GM19043 (cell line): ENCODE measurements around the gene KCP.

Source experiments
- ATAC-seq: cut with Tn5 transposase; IDR thresholded peaks from one replicate; pipeline ENCODE4 v1.9.1; 2021; ENCODE audit warnings: low read depth; ENCODE audit not compliant: unreplicated experiment

The KCP gene

DNA sequence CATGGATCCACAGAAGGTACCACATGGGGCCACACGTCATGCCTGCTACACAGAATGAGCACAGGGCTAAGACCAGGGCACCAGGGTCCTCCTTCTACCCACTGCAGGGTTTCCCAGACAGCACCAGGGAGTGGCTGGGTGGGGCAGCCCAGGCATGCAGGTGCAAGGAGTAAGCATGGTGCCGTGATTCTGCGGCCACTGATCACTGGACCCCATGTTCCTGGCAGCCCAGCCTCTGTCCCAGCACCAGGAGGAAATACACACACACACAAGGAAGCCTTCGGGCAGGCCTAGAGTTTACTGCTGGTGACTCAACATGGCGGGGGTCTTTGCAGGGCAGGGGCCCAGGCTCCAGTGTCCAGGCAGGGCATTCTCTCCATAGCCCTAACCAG is 33.9 kb downstream of the KCP start:
- no peak for ATAC-seq

DNA sequence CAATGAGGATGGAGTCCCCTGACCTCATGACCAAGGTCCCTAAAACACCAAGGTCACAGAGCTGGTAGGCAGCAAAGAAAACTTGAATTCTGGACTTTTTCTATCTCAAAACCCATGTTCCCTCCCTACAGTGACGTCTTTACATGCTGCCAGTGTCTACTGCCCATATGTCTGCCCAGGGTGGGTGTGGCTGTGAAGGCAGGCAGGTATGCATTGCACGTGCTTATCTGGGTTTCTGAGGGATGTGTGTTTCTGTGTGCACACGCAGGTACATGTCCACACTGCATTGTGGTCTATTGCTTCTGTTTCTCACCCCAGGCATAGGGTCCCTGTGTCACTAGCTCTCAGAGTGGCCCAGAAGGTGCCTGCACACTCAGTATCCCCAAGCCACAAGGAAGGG is 34.4 kb downstream of the KCP start:
- no peak for ATAC-seq

DNA sequence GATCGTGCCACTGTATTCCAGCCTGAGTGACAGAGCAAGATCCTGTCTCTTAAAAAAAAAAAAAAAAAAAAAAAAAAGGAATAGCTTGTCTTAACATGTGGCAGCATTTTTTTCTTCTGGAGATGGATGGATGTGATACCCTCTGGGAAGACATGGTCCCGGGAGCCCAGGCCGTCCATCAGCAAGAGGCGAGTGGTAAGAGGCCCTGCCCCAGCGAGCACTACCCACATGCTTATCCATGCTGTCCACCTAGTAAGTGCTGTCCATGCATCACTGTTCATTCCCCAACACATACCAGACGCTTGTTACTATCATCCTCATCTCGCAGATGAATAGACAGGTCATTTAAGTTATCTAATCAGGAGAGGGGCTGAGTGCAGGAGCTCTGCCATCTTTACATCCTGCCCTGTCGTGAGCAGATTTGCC is 35.0 kb downstream of the KCP start:
- no peak for ATAC-seq

GRCh38 chr7:128874140-128875031 is 36.1 kb downstream of the KCP start:
- no peak for ATAC-seq

- ATAC-seq: no peak
These were observed 37.3 kb downstream of the KCP start for GRCh38 chr7:128873234-128873633.

DNA sequence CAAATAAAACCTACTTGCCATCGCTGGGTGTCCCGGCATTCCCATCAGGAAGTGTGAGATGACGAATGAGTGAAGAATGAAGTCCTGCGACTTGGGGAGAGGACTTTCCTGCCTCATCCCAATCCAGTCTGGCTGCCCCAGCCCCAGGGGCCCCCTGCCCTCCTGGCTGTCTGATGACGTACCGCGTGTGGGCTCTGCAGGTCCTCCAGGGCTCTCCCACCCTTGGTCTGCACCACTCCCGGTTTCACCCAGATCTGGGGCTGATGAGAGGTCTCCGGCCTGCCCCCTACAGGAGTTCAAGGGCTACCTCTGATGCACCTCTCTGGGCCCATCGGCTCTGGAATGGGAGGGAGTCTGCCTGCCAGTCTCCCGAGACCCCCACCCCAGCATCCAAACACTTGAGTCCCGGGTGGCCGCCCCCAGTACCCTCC is 38.1 kb downstream of the KCP start:
- ATAC-seq: no peak

DNA sequence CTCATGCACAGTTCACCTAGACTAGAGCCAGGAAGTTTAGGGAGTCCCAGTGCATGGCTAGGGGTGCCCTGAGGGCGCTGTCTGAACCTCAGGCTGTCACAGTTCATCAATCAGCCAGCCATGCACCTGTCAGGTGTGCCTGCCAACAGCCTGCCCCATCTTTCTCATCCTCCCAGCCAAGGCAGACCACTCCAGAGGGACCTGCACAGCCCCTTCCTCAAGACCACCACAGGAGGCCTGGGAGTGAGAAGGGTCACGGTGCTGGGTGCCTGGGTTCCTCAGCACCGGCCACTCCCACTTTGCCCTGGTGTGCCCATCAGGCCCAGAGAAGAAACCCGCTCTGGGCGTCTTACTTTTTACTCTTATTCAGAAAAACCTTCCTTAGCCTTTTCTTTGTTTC is 39.5 kb downstream of the KCP start:
- ATAC-seq: no peak

GRCh38 chr7:128869944-128870285 is 40.6 kb downstream of the KCP start:
- no peak for ATAC-seq

- peak; percentile 61 for ATAC-seq
These were observed 41.2 kb downstream of the KCP start for GRCh38 chr7:128869138-128869943.

DNA sequence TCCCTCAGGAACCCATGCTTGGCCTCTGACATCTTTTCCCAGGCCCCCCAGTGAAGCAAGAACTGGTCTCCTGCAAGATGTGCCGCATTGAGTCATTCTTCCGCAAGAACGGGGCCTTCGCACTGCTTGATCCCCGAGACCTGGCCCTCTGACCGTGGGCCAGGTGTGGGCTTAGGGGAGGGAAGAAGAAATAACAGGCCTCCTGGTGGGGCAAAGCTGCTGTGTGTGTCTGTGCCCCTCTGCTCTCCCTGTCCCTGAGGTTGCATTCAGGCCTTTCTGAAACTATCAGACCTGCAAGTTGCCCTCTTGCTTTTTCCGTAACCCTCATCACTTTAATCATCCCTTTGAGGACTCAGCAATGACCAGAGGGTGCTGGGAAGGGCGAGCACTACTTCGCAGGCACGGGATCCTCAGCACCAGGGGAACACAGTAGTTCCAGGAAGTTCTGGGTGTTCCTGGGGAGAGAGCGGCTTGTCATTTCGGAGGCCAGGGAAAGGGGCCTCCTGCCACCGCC is 41.8 kb downstream of the KCP start:
- no peak for ATAC-seq

DNA sequence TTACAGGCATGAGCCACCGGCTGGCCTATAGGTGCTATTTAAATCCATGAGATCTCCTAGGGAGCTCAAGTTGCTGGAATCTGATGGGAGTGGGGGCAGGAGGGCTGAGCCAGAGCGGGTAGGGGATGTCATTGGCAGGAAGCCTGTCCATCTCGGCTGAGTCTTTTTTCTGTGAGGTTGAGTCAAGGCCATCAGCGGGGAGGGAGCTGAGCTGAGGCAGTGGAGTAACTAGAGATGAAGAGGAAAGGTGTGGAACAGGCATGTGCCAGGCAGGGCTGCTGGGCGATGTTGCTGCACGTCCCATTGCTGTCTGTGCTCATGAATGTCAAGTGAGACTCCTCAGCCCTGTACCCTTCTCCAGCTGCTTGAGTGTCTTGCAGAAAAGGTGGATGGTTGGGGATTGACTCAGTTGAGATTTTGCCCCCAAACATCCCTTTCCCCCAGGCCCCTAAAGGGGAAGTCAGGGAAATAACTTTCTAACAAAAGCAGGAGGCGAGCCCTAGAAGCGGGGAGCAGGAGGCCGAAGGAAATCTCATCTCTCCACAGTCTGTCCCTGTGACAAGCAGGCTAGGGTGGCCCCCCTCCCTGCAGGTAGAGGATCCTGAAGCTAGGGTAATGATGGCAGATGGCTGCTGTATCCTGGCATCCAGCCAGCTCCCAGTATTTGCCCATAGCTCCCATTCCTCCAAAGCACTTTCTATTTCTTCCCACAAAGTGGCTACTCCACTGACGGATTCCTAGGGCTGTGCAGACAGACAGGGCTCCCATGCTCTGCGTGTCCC is 42.5 kb downstream of the KCP start:
- ATAC-seq: no peak

GRCh38 chr7:128867241-128867640 is 43.3 kb downstream of the KCP start:
- no peak for ATAC-seq

- no peak for ATAC-seq
These were observed 44.3 kb downstream of the KCP start for GRCh38 chr7:128865996-128866877.

DNA sequence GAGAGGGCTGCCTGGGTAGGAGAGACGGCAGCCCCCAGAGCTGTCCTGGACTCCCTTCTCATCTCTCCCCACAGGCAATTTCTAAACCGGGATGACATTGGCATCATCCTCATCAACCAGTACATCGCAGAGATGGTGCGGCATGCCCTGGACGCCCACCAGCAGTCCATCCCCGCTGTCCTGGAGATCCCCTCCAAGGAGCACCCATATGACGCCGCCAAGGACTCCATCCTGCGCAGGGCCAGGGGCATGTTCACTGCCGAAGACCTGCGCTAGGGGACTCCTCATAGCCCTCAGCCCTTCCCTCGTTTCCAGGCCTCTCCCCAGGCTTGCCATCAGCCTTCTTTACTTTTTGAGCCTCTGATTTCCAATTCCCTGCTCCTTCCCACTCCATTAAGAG is 45.2 kb downstream of the KCP start:
- ATAC-seq: no peak

DNA sequence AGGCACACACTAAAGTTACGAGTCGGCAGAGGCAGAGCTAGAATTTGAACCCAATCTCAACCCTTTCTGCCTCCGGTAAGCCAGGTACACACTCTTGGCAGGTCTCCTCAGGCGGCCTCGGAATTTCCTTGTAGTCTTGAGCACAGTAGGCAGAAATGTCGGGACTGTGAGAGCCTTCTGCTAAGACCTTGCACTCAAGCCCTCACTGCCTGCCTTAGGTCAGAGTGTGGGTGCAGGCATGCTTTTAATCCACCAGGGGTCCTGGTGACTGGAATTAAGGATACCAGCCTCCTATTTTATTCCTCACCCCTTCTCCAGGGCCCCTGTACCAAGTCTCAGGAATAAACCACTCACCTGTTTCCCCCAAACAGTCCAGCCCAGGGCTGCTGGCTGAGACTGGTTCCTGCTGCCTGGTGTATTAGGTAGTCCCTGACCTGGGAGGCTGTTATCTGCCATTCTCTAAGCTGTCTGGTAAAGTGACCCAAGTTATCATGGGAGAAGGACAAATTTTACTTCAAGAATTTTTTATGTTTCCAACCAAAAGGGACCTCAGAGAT is 47.0 kb downstream of the KCP start:
- ATAC-seq: no peak

DNA sequence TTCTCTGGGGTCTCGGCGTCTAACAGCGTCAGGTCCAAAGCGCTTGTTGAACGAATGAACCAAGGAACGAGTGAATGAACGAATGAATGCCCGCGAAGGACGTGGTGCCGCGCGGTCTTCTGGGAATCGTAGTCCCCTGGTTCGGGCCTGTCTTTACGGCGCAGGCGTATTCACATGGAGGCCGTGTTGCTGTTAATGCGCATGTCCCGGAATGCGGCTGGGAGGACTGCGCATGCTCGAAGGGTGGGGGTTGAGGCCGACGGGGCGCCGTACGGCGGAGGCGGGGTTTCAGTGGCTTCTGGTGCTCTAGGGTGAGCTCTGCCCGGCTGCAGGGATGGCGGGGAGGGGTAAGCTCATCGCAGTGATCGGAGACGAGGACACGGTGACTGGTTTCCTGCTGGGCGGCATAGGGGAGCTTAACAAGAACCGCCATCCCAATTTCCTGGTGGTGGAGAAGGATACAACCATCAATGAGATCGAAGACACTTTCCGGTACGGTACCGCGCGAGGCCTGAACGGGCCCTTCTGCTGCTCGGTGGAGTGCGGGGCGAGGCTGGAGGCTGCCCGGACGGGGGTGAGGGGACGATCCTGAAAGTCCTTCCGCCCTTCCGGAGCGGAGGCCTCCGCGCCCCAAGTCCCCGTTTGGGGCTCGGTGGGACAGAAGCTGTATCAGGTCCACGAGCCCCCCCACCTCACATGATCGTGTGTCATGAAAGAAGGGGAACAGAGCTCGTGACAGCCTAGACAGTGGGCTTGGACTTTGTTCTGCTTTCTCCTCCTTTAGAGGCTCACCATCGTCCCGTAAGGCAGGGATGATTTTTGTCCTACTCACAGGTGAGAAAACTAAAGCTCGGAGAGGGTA is 47.7 kb downstream of the KCP start, which contains the start of gene ATP6V1F:
ATP6V1F (plus strand) TSS at position 286 of the 862 bp plus-strand sequence; CDS start at position 335, 49 bp downstream.
- ATAC-seq: peak; percentile 86

DNA sequence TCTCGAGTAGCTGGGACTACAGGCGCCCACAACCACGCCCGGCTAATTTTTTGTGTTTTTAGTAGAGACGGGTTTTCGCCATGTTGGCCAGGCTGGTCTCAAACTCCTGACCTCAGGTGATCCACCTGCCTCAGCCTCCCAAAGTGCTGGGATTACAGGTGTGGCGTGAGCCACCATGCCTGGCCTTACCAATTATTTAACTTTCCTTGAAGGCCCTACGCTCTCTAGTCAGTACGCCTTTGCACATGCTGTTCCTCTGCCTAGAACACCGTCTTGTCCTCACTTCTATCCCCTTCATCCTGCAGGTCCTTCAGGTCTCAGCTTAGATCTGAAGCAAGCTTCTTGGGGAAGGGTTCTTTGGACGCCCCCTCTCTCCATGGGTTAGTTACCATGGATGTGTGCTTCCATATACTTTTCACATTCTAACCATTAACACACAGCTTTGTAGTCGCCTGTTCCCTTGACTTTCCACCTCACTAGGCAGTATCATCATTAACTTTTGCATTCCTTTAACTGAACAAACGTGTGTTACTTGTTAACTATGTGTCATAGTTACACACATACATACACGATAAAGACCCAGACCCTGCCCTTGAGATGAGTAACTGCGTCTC is 48.4 kb downstream of the KCP start:
- no peak for ATAC-seq
